Sigmoid colon (tissue), 4 donors: ENCODE data around the gene INPP5D.

Source experiments
- EP300 ChIP-seq, 4 donors: sonication (generic); formaldehyde crosslinking; IDR thresholded peaks; one replicate each; pipeline ENCODE4 v1.6.1; 2017; ENCODE audit warnings: antibody characterized with exemption in 4 of 4
- POLR2A ChIP-seq, 2 donors: fragments of 450-650 bp; IDR thresholded peaks; one replicate each; pipeline ENCODE4 v1.6.1; 2016; ENCODE audit warnings: antibody characterized with exemption in 2 of 2, mild to moderate bottlenecking in 2 of 2, moderate library complexity in 2 of 2
- POLR2AphosphoS5 ChIP-seq, 4 donors: sonication (generic); formaldehyde crosslinking; IDR thresholded peaks; one replicate each; pipeline ENCODE4 v1.6.1; 2017; ENCODE audit warnings: antibody characterized with exemption in 4 of 4
- TF ChIP-seq, protein P1 (sequence below), 4 experiments: fragments of 450-650 bp in 3 of 4; fragments of 200-600 bp in 1 of 4; IDR thresholded peaks; one replicate each; pipeline ENCODE4 v1.5.1; 2016 to 2019; ENCODE audit warnings: antibody characterized with exemption in 4 of 4, mild to moderate bottlenecking in 3 of 4, moderate library complexity in 2 of 4

DNA sequence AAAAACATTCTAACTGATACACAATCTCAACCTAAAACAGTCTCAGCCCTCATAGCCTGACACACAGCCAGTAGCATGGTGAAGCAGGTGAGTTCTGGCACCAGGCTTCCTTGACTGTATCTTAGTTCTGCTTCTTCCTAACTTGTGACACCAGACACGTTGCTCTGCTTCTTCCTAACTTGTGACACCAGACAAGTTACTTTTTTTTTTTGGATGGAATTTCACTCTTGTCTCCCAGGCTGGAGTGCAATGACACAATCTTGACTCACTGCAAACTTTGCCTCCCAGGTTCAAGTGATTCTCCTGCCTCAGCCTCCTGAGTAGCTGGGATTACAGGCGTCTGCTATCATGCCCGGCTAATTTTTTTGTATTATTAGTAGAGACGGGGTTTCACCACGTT, 184.7 kb downstream of the INPP5D start:
- TF ChIP-seq, protein P1, sequence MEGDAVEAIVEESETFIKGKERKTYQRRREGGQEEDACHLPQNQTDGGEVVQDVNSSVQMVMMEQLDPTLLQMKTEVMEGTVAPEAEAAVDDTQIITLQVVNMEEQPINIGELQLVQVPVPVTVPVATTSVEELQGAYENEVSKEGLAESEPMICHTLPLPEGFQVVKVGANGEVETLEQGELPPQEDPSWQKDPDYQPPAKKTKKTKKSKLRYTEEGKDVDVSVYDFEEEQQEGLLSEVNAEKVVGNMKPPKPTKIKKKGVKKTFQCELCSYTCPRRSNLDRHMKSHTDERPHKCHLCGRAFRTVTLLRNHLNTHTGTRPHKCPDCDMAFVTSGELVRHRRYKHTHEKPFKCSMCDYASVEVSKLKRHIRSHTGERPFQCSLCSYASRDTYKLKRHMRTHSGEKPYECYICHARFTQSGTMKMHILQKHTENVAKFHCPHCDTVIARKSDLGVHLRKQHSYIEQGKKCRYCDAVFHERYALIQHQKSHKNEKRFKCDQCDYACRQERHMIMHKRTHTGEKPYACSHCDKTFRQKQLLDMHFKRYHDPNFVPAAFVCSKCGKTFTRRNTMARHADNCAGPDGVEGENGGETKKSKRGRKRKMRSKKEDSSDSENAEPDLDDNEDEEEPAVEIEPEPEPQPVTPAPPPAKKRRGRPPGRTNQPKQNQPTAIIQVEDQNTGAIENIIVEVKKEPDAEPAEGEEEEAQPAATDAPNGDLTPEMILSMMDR (IDR thresholded peaks at IDR 0.05): no peak
- TF ChIP-seq EP300 (IDR thresholded peaks at IDR 0.05) (no peak), POLR2A (IDR thresholded peaks at IDR 0.05) (no peak), POLR2AphosphoS5 (IDR thresholded peaks at IDR 0.05) (no peak)
